GM15510 (cell line): ENCODE results near the gene MYO18A.

Experiments used
- POLR2A ChIP-seq: IDR thresholded peaks from 3 replicates; pipeline ENCODE4 v1.6.1; 2011; ENCODE audit warnings: borderline replicate concordance; ENCODE audit not compliant: insufficient read length; ENCODE audit errors: extremely low read depth

MYO18A gene

DNA sequence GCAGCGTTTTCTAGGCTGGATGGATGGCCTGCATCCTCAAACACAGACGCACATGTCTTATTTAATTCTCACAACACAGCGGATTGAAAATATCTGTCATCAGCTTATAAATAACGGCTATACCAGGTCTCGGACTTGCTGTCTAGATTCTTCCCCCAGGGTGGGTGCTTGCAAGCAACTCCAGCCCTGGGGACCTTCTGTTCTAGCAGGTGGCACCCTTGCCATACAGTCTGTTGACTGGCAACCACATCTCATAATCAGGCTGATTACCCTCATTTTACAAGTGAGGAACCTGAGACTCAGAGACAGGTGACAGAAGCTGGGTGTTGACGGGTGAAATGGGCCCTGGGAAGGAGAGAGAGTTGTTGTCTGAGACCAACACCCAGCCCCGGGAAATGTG lies 158.1 kb downstream of the MYO18A start:
- TF ChIP-seq POLR2A: no peak

GRCh38 chr17:29021226-29021625 lies 159.0 kb downstream of the MYO18A start:
- TF ChIP-seq POLR2A: no peak
